ENCODE data around the gene KRT82. TPM values are rescaled to one million over a fixed set of nuclear protein-coding genes. Genes with fewer than 3 reads are reported as not detected.

Gene KRT82
- total and polyA plus RNA-seq, 4 donors = not detected

DNA sequence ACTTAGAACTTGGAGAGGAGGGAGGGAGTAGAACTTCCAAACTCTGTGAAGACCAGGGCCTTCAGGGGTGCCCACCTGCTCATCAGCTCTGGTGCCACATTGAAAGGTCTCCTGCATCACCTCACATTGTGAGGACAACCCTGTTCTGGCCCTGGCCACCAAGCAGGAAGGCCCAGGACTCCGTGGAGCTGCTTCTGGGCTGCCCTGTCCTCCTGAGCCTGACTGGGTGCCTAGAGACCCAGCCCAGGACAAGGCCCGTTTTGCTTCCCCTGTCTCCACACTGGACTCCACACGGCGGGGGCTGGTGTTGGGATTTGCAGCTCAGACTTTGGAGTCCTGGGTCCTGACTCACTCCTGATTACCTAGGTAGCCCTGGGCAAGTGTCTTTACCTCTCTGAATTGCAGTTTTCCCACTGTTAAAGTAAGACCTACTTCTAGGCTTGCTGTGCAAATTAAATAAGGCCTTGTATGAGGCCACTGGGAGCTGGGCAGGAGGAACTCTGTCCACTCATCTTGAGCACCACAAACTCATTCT is 12.5 kb upstream of the KRT82 start:
- ATAC-seq (ENCODE audit: insufficient read depth, low FRiP score) (no peak), DNase-seq (no peak)
- Histone ChIP-seq H3K9me3 (ENCODE audit: control insufficient read depth in 4 of 4, insufficient read depth in 3 of 4, low read length in 3 of 4) (no peaks in the 10 kb centered on the region), H3K4me1 (ENCODE audit: control insufficient read depth in 5 of 5, insufficient read depth in 5 of 5, low read length in 5 of 5) (peaks cover 0 to 9% (median 3%) of the 10 kb centered on the region in 5 donors), H3K9ac (ENCODE audit: insufficient read depth in 1 of 2, low read length in 2 of 2) (no peak overlapping the region), H3K4me3 (no peak overlapping the region), H3K27ac (ENCODE audit: low read depth in 1 of 2, low read length in 1 of 2) (no peak overlapping the region), H3K27me3 (ENCODE audit: control insufficient read depth in 3 of 3, insufficient read depth in 3 of 3, low read length in 2 of 3) (no peaks in the 10 kb centered on the region), H3K36me3 (ENCODE audit: control insufficient read depth in 4 of 4, insufficient read depth in 4 of 4, low read length in 4 of 4) (no peaks in the 10 kb centered on the region)
- 89 to 94% methylated on average over 4 of the region's 4 CpGs for WGBS, 2 donors
- TF ChIP-seq, protein P1, sequence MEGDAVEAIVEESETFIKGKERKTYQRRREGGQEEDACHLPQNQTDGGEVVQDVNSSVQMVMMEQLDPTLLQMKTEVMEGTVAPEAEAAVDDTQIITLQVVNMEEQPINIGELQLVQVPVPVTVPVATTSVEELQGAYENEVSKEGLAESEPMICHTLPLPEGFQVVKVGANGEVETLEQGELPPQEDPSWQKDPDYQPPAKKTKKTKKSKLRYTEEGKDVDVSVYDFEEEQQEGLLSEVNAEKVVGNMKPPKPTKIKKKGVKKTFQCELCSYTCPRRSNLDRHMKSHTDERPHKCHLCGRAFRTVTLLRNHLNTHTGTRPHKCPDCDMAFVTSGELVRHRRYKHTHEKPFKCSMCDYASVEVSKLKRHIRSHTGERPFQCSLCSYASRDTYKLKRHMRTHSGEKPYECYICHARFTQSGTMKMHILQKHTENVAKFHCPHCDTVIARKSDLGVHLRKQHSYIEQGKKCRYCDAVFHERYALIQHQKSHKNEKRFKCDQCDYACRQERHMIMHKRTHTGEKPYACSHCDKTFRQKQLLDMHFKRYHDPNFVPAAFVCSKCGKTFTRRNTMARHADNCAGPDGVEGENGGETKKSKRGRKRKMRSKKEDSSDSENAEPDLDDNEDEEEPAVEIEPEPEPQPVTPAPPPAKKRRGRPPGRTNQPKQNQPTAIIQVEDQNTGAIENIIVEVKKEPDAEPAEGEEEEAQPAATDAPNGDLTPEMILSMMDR (IDR thresholded peaks at IDR 0.05; ENCODE audit: control extremely low read depth, extremely low read depth) = no peak

DNA sequence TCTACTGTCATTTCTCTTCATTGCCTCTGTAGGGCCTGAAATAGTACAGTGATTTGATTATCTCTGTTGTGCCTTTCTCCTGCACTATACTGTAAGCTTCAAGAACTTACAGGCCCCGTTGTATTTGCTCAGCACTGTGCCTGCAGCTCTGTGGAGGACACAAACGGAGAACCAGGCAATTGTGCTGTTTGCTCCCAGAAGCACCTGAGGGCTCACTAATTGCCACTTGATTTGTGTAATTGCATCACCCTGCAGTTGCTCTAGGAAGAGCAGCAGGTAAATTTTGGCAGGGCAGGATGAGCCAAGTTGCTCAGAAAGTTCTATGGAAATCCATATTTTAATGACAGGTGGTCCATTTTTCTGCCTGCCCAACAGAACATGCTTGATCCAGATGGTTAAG is 11.6 kb upstream of the KRT82 start:
- 61 to 87% methylated on average over 2 of the region's 2 CpGs for WGBS, 2 donors
- ATAC-seq (ENCODE audit: insufficient read depth, low FRiP score) (no peak), DNase-seq (no peak)
- Histone ChIP-seq H3K4me3 (no peak overlapping the region), H3K9me3 (ENCODE audit: control insufficient read depth in 4 of 4, insufficient read depth in 3 of 4, low read length in 3 of 4) (no peaks in the 10 kb centered on the region), H3K4me1 (ENCODE audit: control insufficient read depth in 5 of 5, insufficient read depth in 5 of 5, low read length in 5 of 5) (peaks cover 0 to 7% (median 0%) of the 10 kb centered on the region in 5 donors), H3K27ac (ENCODE audit: low read depth in 1 of 2, low read length in 1 of 2) (no peak overlapping the region), H3K9ac (ENCODE audit: insufficient read depth in 1 of 2, low read length in 2 of 2) (no peak overlapping the region), H3K36me3 (ENCODE audit: control insufficient read depth in 4 of 4, insufficient read depth in 4 of 4, low read length in 4 of 4) (no peaks in the 10 kb centered on the region), H3K27me3 (ENCODE audit: control insufficient read depth in 3 of 3, insufficient read depth in 3 of 3, low read length in 2 of 3) (no peaks in the 10 kb centered on the region)
- TF ChIP-seq, protein P1 (IDR thresholded peaks at IDR 0.05; ENCODE audit: control extremely low read depth, extremely low read depth) = no peak

DNA sequence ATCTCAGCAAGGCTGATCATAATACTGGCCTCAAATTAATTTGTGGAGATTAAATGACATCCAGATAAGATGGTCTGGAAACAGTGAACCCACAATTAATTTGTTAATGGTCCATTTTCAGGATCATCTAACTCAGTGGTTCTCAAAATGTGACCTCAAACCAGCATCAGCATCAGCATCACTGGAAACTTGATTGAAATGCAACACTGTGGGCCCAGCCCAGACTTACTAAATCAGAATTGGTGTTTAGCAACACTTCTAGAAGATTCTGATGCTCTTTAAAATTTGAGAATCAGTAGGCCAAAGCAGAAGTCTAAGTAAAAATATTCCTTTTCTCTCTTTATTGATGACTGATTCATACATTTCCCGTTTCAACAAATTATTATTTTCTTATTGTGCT is 10.7 kb upstream of the KRT82 start:
- no peak overlapping the region for H3K27ac ChIP-seq (ENCODE audit: low read depth in 1 of 2, low read length in 1 of 2)
- H3K9ac ChIP-seq (ENCODE audit: insufficient read depth in 1 of 2, low read length in 2 of 2) = no peak overlapping the region
- H3K4me3 ChIP-seq = no peak overlapping the region
- TF ChIP-seq, protein P1 (IDR thresholded peaks at IDR 0.05; ENCODE audit: control extremely low read depth, extremely low read depth) = no peak
- DNase-seq (no peak), ATAC-seq (ENCODE audit: insufficient read depth, low FRiP score) (no peak)
- H3K36me3 ChIP-seq (ENCODE audit: control insufficient read depth in 4 of 4, insufficient read depth in 4 of 4, low read length in 4 of 4) = no peaks in the 10 kb centered on the region
- WGBS, 2 donors = 87 to 90% methylated on average over 1 of the region's 1 CpG
- H3K4me1 ChIP-seq (ENCODE audit: control insufficient read depth in 5 of 5, insufficient read depth in 5 of 5, low read length in 5 of 5) = peaks cover 0 to 7% (median 0%) of the 10 kb centered on the region in 5 donors
- no peaks in the 10 kb centered on the region for H3K27me3 ChIP-seq (ENCODE audit: control insufficient read depth in 3 of 3, insufficient read depth in 3 of 3, low read length in 2 of 3)
- no peaks in the 10 kb centered on the region for H3K9me3 ChIP-seq (ENCODE audit: control insufficient read depth in 4 of 4, insufficient read depth in 3 of 4, low read length in 3 of 4)

Data from lung (tissue), 12 donors.